ENCODE data around the gene PLIN5. TPM values are rescaled to one million over a fixed set of nuclear protein-coding genes. Genes with fewer than 3 reads are reported as not detected.

Gene PLIN5
- total RNA-seq, 1 experiment from 2014 or later: 3.9 TPM

DNA sequence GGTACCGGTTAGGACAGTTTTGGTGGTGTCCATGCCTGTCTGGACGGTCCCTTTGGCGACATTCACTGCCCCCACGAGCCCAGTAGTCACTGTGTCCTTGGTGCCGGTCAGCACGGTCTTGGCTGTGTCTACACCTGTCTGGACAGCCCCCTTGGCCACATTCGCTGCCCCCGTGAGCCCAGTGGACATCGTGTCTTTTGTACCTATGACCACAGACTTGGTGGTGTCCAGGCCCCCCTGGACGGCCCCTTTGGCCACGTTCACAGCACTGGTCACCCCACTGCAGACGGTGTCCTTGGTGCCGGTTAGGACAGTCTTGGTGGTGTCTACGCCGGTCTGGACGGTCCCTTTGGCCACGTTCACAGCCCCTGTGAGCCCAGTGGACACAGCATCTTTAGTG lies 23.0 kb downstream of the PLIN5 start:
- Histone ChIP-seq H3K4ac (ENCODE audit: low read depth, low read length) (no peak overlapping the region), H3K27me3 (ENCODE audit: insufficient read depth, low read length) (peaks cover 3% of the 10 kb centered on the region; the same call in 1 of the 2 replicates), H3K9me3 (ENCODE audit: control insufficient read depth, low read depth, low read length) (no peaks in the 10 kb centered on the region), H3K9ac (ENCODE audit: extremely low read depth, insufficient read length, low read length) (no peak overlapping the region), H3K23ac (ENCODE audit: insufficient read length, low read depth, low read length) (no peak overlapping the region), H2AK5ac (ENCODE audit: insufficient read length, low read length) (no peak overlapping the region), H2AFZ (ENCODE audit: low read length) (no peak overlapping the region), H2BK15ac (ENCODE audit: low read depth, low read length) (no peak overlapping the region), H3K4me1 (ENCODE audit: insufficient read depth, low read length) (no peaks in the 10 kb centered on the region), H2BK12ac (ENCODE audit: insufficient read length, low read depth, low read length) (no peak overlapping the region), H3K14ac (ENCODE audit: insufficient read depth, low read length) (no peak overlapping the region), H4K91ac (ENCODE audit: insufficient read length, low read depth, low read length) (no peak overlapping the region), H2BK120ac (ENCODE audit: low read depth, low read length, poor library complexity, severe bottlenecking) (no peak overlapping the region), H3K27ac (ENCODE audit: insufficient read length, low read depth, low read length) (no peak overlapping the region), H4K20me1 (ENCODE audit: control insufficient read depth, insufficient read depth, insufficient read length) (no peaks in the 10 kb centered on the region), H3T11ph (ENCODE audit: low read length) (no peak overlapping the region), H4K8ac (replicated peaks; ENCODE audit: insufficient read length, low read depth, low read length) (no peak overlapping the region), H4K5ac (ENCODE audit: insufficient read length, low read depth, low read length) (no peak overlapping the region), H3K23me2 (ENCODE audit: insufficient read length, low read depth, low read length, poor library complexity, severe bottlenecking) (peaks cover 2% of the 10 kb centered on the region), H3K79me2 (ENCODE audit: insufficient read depth, low read length) (no peaks in the 10 kb centered on the region), H3K79me1 (ENCODE audit: insufficient read depth, low read depth, low read length, poor library complexity, severe bottlenecking) (no peaks in the 10 kb centered on the region), H2BK5ac (ENCODE audit: insufficient read length, low read length) (no peak overlapping the region), H3K18ac (ENCODE audit: insufficient read length, low read depth, low read length) (no peak overlapping the region), H2BK20ac (ENCODE audit: low read depth, low read length, poor library complexity, severe bottlenecking) (no peak overlapping the region), H3K4me2 (ENCODE audit: insufficient read depth, insufficient read length, low read length) (no peak overlapping the region), H3K56ac (ENCODE audit: insufficient read length, low read depth, low read length) (no peak overlapping the region)
- H3K4me3 Mint-ChIP-seq: no peak overlapping the region
- no CpG with 5 or more reads among the region's 17 CpGs for WGBS (ENCODE audit: extremely low coverage, insufficient read length, low lambda C conversion rate)
- no peak overlapping the region; a peak in 1 of 7 replicates for H3K27ac Mint-ChIP-seq
- H3K4me1 Mint-ChIP-seq: 0 out of 4 replicates have a peak, but pooled peaks cover 0 to 1% of the 10 kb centered on the region in 2 experiments
- peaks cover 0 to 4% (median 1%) of the 10 kb centered on the region in 3 experiments; a peak in 2 of 7 replicates for H3K36me3 Mint-ChIP-seq (ENCODE audit: insufficient read depth in 1 of 3, low read depth in 3 of 3)
- H3K9me3 Mint-ChIP-seq: no peaks in the 10 kb centered on the region
- H3K27me3 Mint-ChIP-seq (ENCODE audit: low read depth): peaks cover 87% of the 10 kb centered on the region
- TF ChIP-seq, protein P1, sequence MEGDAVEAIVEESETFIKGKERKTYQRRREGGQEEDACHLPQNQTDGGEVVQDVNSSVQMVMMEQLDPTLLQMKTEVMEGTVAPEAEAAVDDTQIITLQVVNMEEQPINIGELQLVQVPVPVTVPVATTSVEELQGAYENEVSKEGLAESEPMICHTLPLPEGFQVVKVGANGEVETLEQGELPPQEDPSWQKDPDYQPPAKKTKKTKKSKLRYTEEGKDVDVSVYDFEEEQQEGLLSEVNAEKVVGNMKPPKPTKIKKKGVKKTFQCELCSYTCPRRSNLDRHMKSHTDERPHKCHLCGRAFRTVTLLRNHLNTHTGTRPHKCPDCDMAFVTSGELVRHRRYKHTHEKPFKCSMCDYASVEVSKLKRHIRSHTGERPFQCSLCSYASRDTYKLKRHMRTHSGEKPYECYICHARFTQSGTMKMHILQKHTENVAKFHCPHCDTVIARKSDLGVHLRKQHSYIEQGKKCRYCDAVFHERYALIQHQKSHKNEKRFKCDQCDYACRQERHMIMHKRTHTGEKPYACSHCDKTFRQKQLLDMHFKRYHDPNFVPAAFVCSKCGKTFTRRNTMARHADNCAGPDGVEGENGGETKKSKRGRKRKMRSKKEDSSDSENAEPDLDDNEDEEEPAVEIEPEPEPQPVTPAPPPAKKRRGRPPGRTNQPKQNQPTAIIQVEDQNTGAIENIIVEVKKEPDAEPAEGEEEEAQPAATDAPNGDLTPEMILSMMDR (conservative IDR thresholded peaks at IDR 0.05): no peak
- no peak for DNase-seq
